H9 (cell line): ENCODE results near the gene PCDH10. TPM values are rescaled to one million over a fixed set of nuclear protein-coding genes. Genes with fewer than 3 reads are reported as not detected.

Source experiments
- DNase-seq: peaks from one replicate; pipeline ENCODE4 v3.0.0-alpha.2; 2017
- H2AFZ ChIP-seq: one replicate; pipeline ENCODE4 v1.6.1; 2013; ENCODE audit warnings: mild to moderate bottlenecking, low read length, control low read depth, moderate library complexity
- H2AK5ac ChIP-seq: 2 replicates; pipeline ENCODE4 v1.6.1; 2013; ENCODE audit warnings: low read length, control low read depth, mixed read lengths; ENCODE audit not compliant: insufficient read length
- H2BK120ac ChIP-seq: one replicate; pipeline ENCODE4 v1.6.1; 2013; ENCODE audit warnings: low read depth, mild to moderate bottlenecking, low read length, control low read depth, inconsistent platforms; ENCODE audit not compliant: poor library complexity, severe bottlenecking
- H2BK12ac ChIP-seq: 2 replicates; pipeline ENCODE4 v1.6.1; 2013; ENCODE audit warnings: low read length, control low read depth, mixed read lengths, low read depth; ENCODE audit not compliant: insufficient read length
- H2BK15ac ChIP-seq: 2 replicates; pipeline ENCODE4 v1.6.1; 2013; ENCODE audit warnings: low read depth, low read length, control low read depth
- H2BK20ac ChIP-seq: one replicate; pipeline ENCODE4 v1.6.1; 2013; ENCODE audit warnings: low read depth, mild to moderate bottlenecking, low read length, control low read depth, inconsistent platforms; ENCODE audit not compliant: poor library complexity, severe bottlenecking
- H2BK5ac ChIP-seq: 2 replicates; pipeline ENCODE4 v1.6.1; 2013; ENCODE audit warnings: low read length, control low read depth, mixed read lengths; ENCODE audit not compliant: insufficient read length
- H3K14ac ChIP-seq: 2 replicates; pipeline ENCODE4 v1.6.1; 2013; ENCODE audit warnings: low read length, control low read depth; ENCODE audit not compliant: insufficient read depth
- H3K18ac ChIP-seq: 2 replicates; pipeline ENCODE4 v1.6.1; 2013; ENCODE audit warnings: low read depth, mild to moderate bottlenecking, mixed read lengths, low read length, control low read depth; ENCODE audit not compliant: insufficient read length
- H3K23ac ChIP-seq: 2 replicates; pipeline ENCODE4 v1.6.1; 2013; ENCODE audit warnings: low read length, control low read depth, mixed read lengths, low read depth; ENCODE audit not compliant: insufficient read length
- H3K23me2 ChIP-seq: 2 replicates; pipeline ENCODE4 v1.6.1; 2013; ENCODE audit warnings: low read depth, mild to moderate bottlenecking, mixed read lengths, low read length, control low read depth; ENCODE audit not compliant: insufficient read length, poor library complexity, severe bottlenecking
- H3K27ac ChIP-seq: 2 replicates; pipeline ENCODE4 v1.5.1; 2013; ENCODE audit warnings: low read length, control low read depth, mixed read lengths, low read depth; ENCODE audit not compliant: insufficient read length
- H3K27me3 ChIP-seq: 2 replicates; pipeline ENCODE4 v1.6.1; 2013; ENCODE audit warnings: low read length, control low read depth, inconsistent platforms; ENCODE audit not compliant: insufficient read depth
- H3K4ac ChIP-seq: 2 replicates; pipeline ENCODE4 v1.6.1; 2013; ENCODE audit warnings: low read depth, mild to moderate bottlenecking, control low read depth, inconsistent platforms, low read length, moderate library complexity
- H3K4me1 ChIP-seq: 2 replicates; pipeline ENCODE4 v1.6.1; 2013; ENCODE audit warnings: low read length, control low read depth, inconsistent platforms; ENCODE audit not compliant: insufficient read depth
- H3K4me2 ChIP-seq: 2 replicates; pipeline ENCODE4 v1.6.1; 2013; ENCODE audit warnings: low read length, control low read depth, mixed read lengths; ENCODE audit not compliant: insufficient read length, insufficient read depth
- H3K56ac ChIP-seq: 2 replicates; pipeline ENCODE4 v1.6.1; 2013; ENCODE audit warnings: low read depth, mild to moderate bottlenecking, mixed read lengths, low read length, control low read depth; ENCODE audit not compliant: insufficient read length
- H3K79me1 ChIP-seq: 2 replicates; pipeline ENCODE4 v1.6.1; 2013; ENCODE audit warnings: low read depth, mild to moderate bottlenecking, moderate library complexity, low read length, control low read depth, inconsistent platforms; ENCODE audit not compliant: insufficient read depth, poor library complexity, severe bottlenecking
- H3K79me2 ChIP-seq: 2 replicates; pipeline ENCODE4 v1.6.1; 2013; ENCODE audit warnings: low read length, control low read depth, inconsistent platforms; ENCODE audit not compliant: insufficient read depth
- H3K9ac ChIP-seq: 2 replicates; pipeline ENCODE4 v1.6.1; 2013; ENCODE audit warnings: low read length, control low read depth, mixed read lengths; ENCODE audit not compliant: insufficient read length; ENCODE audit errors: extremely low read depth
- H3K9me3 ChIP-seq: one replicate; pipeline ENCODE4 v1.6.1; 2013; ENCODE audit warnings: low read depth, low read length, inconsistent platforms; ENCODE audit not compliant: control insufficient read depth
- H3T11ph ChIP-seq: one replicate; pipeline ENCODE4 v1.6.1; 2013; ENCODE audit warnings: mild to moderate bottlenecking, low read length, control low read depth, inconsistent platforms
- H4K20me1 ChIP-seq: one replicate; pipeline ENCODE4 v1.6.1; 2013; ENCODE audit not compliant: control insufficient read depth, insufficient read length, insufficient read depth
- H4K5ac ChIP-seq: 2 replicates; pipeline ENCODE4 v1.6.1; 2013; ENCODE audit warnings: low read depth, mild to moderate bottlenecking, mixed read lengths, low read length, control low read depth; ENCODE audit not compliant: insufficient read length
- H4K8ac ChIP-seq: replicated peaks from 2 replicates; pipeline ENCODE4 v1.6.1; 2013; ENCODE audit warnings: low read length, control low read depth, mixed read lengths, low read depth; ENCODE audit not compliant: insufficient read length
- H4K91ac ChIP-seq: 2 replicates; pipeline ENCODE4 v1.6.1; 2013; ENCODE audit warnings: low read depth, mild to moderate bottlenecking, moderate library complexity, mixed read lengths, low read length, control low read depth; ENCODE audit not compliant: insufficient read length
- H3K27ac Mint-ChIP-seq, 3 experiments: 2 replicates in 2 of 3; 3 replicates in 1 of 3; pipeline ENCODE4 v1.8.0; 2020 to 2021; ENCODE audit warnings: mixed read lengths in 3 of 3, mild to moderate bottlenecking in 1 of 3, moderate library complexity in 1 of 3
- H3K27me3 Mint-ChIP-seq: 2 replicates; pipeline ENCODE4 v1.8.0; 2021; ENCODE audit warnings: low read depth, mild to moderate bottlenecking, moderate library complexity, mixed read lengths
- H3K36me3 Mint-ChIP-seq, 3 experiments: 2 replicates in 2 of 3; 3 replicates in 1 of 3; pipeline ENCODE4 v1.8.0; 2020 to 2021; ENCODE audit warnings: low read depth in 3 of 3, mixed read lengths in 3 of 3; ENCODE audit not compliant: insufficient read depth in 1 of 3
- H3K4me1 Mint-ChIP-seq, 2 experiments: 2 replicates each; pipeline ENCODE4 v1.8.0; 2020; ENCODE audit warnings: mixed read lengths in 2 of 2
- H3K4me3 Mint-ChIP-seq, 2 experiments: 2 replicates in 1 of 2; 3 replicates in 1 of 2; pipeline ENCODE4 v1.8.0; 2020 to 2021; ENCODE audit warnings: mild to moderate bottlenecking in 2 of 2, mixed read lengths in 2 of 2, moderate library complexity in 1 of 2
- H3K9me3 Mint-ChIP-seq, 2 experiments: 2 replicates in 1 of 2; 3 replicates in 1 of 2; pipeline ENCODE4 v1.8.0; 2020; ENCODE audit warnings: mild to moderate bottlenecking in 2 of 2, mixed read lengths in 2 of 2, moderate library complexity in 1 of 2
- CTCF ChIP-seq: fragments of 200-600 bp; sonication (generic); conservative IDR thresholded peaks from 3 replicates; pipeline ENCODE4 v1.8.0; 2021; ENCODE audit warnings: antibody characterized with exemption, mild to moderate bottlenecking
- WGBS: extraction: QIAGEN DNeasy Blood & Tissue Kit; methylation state at CpG from one replicate; pipeline ENCODE4 v1.1.7; 2013; ENCODE audit warnings: missing lambda C conversion rate, low lambda C conversion rate, mixed read lengths; ENCODE audit not compliant: insufficient read length; ENCODE audit errors: extremely low coverage; 5-methylcytosine and 5-hydroxymethylcytosine counted together
- total RNA-seq: library from RNA; stranded (reverse); gene quantifications from 2 replicates; pipeline ENCODE4 v1.2.1, GENCODE V29; 2021

PCDH10 gene
- total RNA-seq, 1 experiment from 2014 or later, result 8.1 TPM

- Histone ChIP-seq H3K14ac (no peak overlapping the region), H2BK12ac (no peak overlapping the region), H3K4me2 (peak overlapping the region; percentile 98), H3T11ph (no peak overlapping the region), H2BK15ac (no peak overlapping the region), H3K23ac (no peak overlapping the region), H4K20me1 (peaks cover 2% of the 10 kb centered on the region), H2AK5ac (no peak overlapping the region), H3K79me2 (no peaks in the 10 kb centered on the region), H3K4ac (no peak overlapping the region), H3K23me2 (peaks cover 70% of the 10 kb centered on the region), H4K8ac (no peak overlapping the region), H3K4me1 (no peaks in the 10 kb centered on the region), H3K9me3 (no peaks in the 10 kb centered on the region), H2BK5ac (no peak overlapping the region), H3K18ac (no peak overlapping the region), H3K56ac (no peak overlapping the region), H3K27ac (no peak overlapping the region), H3K9ac (no peak overlapping the region), H4K91ac (no peak overlapping the region), H2AFZ (no peak overlapping the region), H3K79me1 (no peaks in the 10 kb centered on the region), H3K27me3 (peaks cover 36% of the 10 kb centered on the region; the same call in 1 of the 2 replicates), H2BK20ac (no peak overlapping the region), H4K5ac (no peak overlapping the region), H2BK120ac (no peak overlapping the region)
- peaks cover 69% of the 10 kb centered on the region for H3K27me3 Mint-ChIP-seq
- no CpG with 5 or more reads among the region's 54 CpGs for WGBS
- H3K27ac Mint-ChIP-seq, result no peak overlapping the region; a peak in 1 of 7 replicates
- H3K9me3 Mint-ChIP-seq, result peaks cover 0 to 6% of the 10 kb centered on the region in 2 experiments; a peak in 3 of 5 replicates
- H3K4me3 Mint-ChIP-seq, result peak overlapping the region; percentile 82 to 92
- no peaks in the 10 kb centered on the region; a peak in 1 of 7 replicates for H3K36me3 Mint-ChIP-seq
- DNase-seq, result peak; percentile 55
- TF ChIP-seq CTCF, result peak; percentile 23
- peaks cover 51 to 56% of the 10 kb centered on the region in 2 experiments for H3K4me1 Mint-ChIP-seq
Observed at GRCh38 chr4:133147921-133148689, 989 bp upstream of the PCDH10 start.
